Measurements from ENCODE around the gene ZNF280D. TPM values are rescaled to one million over a fixed set of nuclear protein-coding genes. Genes with fewer than 3 reads are reported as not detected.
"Not testable (repeated sequence)": the region's sequence is repeated elsewhere in the genome, so short reads cannot be mapped to it uniquely, and the experiment has no call there.

The ZNF280D gene, protein sequence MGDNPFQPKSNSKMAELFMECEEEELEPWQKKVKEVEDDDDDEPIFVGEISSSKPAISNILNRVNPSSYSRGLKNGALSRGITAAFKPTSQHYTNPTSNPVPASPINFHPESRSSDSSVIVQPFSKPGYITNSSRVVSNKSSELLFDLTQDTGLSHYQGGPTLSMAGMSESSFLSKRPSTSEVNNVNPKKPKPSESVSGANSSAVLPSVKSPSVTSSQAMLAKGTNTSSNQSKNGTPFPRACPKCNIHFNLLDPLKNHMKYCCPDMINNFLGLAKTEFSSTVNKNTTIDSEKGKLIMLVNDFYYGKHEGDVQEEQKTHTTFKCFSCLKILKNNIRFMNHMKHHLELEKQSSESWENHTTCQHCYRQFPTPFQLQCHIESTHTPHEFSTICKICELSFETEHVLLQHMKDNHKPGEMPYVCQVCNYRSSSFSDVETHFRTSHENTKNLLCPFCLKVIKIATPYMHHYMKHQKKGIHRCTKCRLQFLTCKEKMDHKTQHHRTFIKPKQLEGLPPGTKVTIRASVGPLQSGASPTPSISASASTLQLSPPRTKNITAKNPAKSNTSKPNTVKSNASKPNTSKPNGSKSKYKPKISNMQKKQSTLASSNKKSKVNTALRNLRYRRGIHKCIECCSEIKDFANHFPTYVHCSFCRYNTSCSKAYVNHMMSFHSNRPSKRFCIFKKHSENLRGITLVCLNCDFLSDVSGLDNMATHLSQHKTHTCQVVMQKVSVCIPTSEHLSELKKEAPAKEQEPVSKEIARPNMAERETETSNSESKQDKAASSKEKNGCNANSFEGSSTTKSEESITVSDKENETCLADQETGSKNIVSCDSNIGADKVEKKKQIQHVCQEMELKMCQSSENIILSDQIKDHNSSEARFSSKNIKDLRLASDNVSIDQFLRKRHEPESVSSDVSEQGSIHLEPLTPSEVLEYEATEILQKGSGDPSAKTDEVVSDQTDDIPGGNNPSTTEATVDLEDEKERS
- total RNA-seq: 100 to 1,000 TPM in 2 of 4 donors, 10 to 100 TPM in 2; 70.9 to 116 (median 96.9) TPM

DNA sequence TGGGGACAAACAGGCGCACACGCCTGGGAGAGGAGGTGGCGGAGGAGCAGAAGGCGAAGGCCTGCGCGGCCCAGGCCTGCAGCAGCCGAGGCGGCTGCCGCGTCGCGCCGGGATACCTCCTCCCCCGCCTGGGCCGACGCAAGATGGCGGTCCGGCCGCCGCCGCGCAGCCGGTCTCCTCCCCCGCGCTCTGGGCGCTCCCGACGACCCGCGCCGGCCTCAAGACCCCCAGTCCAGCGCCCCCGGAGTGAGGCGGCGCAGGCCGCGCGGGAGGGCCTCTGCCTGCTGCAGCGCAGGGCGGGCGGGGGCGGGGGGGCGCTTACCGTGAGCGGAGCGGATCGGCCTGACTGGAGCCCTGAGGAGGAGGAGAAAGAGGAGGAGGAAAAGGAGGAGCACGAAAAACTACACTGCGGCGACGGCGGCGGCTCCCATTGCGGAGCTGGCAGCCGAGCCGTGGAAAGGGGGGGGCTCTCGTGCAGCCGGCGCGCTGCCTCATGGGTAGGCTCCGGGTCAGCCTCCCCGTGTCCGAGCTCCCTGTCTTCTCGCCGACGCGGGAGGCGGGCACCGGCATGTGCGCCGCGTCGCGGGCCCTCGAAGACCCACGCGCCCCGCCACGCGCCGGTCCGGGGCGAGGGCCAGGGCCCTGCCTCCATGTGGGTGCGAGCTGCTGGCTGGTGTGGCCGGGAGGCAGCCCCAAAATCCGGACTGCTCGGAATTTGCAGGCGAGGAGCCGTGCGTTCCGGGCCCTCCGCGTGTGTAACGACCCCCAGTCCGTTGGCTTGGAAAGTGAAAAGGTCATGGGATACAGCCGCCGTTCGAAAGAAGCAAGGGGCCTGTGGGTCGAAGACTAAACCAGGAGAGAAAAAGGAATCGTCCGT is at the start of gene ZNF280D:
Gene ZNF280D, minus strand, starts transcription at position 374 of the 877 bp plus-strand sequence. CDS start 26,400 bp downstream, outside the sequence.
- Histone ChIP-seq H3K36me3 (no peaks in the 10 kb centered on the region), H3K4me3 (peak within 1 kb of the TSS; percentile 47 to 84), H3K27me3 (no peaks in the 10 kb centered on the region), H3K27ac (peak within 1 kb of the TSS; percentile 99 to 100), H3K9me3 (no peaks in the 10 kb centered on the region), H3K4me1 (peaks cover 0 to 3% of the 10 kb centered on the region in 2 donors)
- TF ChIP-seq POLR2A (IDR thresholded peaks at IDR 0.05) (peak in 1 of 2 donors; percentile 58), CTCF (IDR thresholded peaks at IDR 0.05) (no peak)
- DNase-seq: peak; percentile 90
- intact Hi-C loops (cut with DNase I; ENCODE audit: low total_unique reads): no loop called here

DNA sequence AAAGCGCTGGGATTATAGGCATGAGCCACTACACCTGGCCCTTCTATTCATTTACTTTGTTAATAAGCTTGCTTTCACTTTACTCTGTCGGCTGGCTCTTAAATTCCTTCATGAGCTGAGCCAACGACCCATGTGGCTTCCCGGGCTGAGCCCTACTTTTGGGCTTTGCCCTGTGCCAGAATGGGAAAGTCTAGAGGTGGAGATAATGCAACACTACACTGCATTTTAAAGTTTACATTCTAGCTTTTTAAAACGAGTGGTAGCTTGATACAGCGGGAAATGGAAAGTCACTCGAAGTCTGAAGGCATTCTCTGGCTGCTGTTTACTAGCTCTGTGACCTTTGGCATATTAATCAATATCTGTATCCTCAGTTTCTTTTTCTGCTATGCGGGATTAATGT is 49.0 kb upstream of the ZNF280D start:
- H3K9me3 ChIP-seq: no peaks in the 10 kb centered on the region
- intact Hi-C loops (cut with DNase I; ENCODE audit: low total_unique reads): no loop called here
- no peak for TF ChIP-seq POLR2A (IDR thresholded peaks at IDR 0.05)

GRCh38 chr15:56781666-56782065 is 48.4 kb upstream of the ZNF280D start:
- no peaks in the 10 kb centered on the region for H3K9me3 ChIP-seq
- TF ChIP-seq CTCF (IDR thresholded peaks at IDR 0.05) (no peak), POLR2A (IDR thresholded peaks at IDR 0.05) (no peak)
- no peaks in the 10 kb centered on the region for H3K36me3 ChIP-seq
- DNase-seq: no peak
- no peak overlapping the region for H3K27ac ChIP-seq
- no peaks in the 10 kb centered on the region for H3K27me3 ChIP-seq
- intact Hi-C loops (cut with DNase I; ENCODE audit: low total_unique reads): no loop called here
- no peak overlapping the region for H3K4me3 ChIP-seq
- H3K4me1 ChIP-seq: no peaks in the 10 kb centered on the region

More for the DNA sequence above, 49.0 kb upstream of the ZNF280D start:
- Histone ChIP-seq H3K27ac (no peak overlapping the region), H3K27me3 (no peaks in the 10 kb centered on the region), H3K36me3 (no peaks in the 10 kb centered on the region), H3K4me3 (no peak overlapping the region), H3K4me1 (no peaks in the 10 kb centered on the region)
- DNase-seq: no peak

DNA sequence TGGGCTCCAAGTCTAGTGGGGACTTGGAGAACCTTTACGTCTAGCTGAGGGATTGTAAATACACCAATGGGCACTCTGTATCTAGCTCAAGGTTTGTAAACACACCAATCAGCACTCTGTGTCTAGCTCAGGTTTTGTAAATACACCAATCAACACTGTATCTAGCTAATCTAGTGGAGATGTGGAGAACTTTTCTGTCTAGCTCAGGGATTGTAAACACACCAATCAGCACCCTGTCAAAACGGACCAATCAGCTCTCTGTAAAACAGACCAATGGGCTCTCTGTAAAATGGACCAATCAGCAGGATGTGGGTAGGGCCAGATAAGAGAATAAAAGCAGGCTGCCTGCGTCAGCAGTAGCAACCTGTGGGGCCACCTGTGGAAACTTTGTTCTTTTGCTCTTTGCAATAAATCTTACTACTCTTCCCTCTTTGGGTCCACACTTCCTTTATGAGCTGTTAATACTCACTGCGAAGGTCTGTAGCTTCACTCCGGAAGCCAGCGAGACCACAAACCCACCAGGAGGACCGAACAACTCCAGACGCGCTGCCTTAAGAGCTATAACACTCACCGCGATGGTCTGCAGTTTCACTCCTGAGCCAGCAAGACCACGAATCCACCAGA is 46.9 kb upstream of the ZNF280D start:
- DNase-seq; H3K27me3 ChIP-seq; H3K9me3 ChIP-seq; H3K36me3 ChIP-seq; H3K4me1 ChIP-seq; H3K27ac ChIP-seq; H3K4me3 ChIP-seq; intact Hi-C loops (cut with DNase I; ENCODE audit: low total_unique reads): not testable (repeated sequence)

- H3K4me3 ChIP-seq; H3K4me1 ChIP-seq; intact Hi-C loops (cut with DNase I; ENCODE audit: low total_unique reads); H3K9me3 ChIP-seq; H3K36me3 ChIP-seq; DNase-seq; H3K27me3 ChIP-seq: not testable (repeated sequence)
- peak overlapping the region in 1 of 2 donors; percentile 0 for H3K27ac ChIP-seq
These were observed 46.1 kb upstream of the ZNF280D start for GRCh38 chr15:56779449-56779848.

DNA sequence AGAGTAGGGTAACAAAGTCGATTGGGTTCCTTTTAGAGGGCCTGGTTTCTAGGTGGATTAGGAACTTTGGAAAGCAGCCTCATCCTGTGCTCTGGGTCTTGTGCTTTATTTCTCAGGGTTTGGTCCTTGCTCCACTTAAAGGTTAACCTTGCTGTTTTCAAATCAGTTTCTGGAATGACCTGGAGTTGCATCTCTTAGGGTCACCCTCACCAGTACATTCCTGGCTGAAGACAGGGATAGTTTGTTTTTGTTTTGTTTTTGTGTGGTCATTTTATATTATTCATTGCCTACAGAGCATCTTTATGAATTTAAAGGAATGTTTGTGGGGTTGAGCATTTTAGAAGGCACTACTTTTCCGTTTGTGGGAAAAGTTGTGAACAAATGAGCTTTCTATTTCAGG is 45.5 kb upstream of the ZNF280D start:
- DNase-seq: no peak
- H3K9me3 ChIP-seq: no peaks in the 10 kb centered on the region
- TF ChIP-seq CTCF (IDR thresholded peaks at IDR 0.05): no peak
- TF ChIP-seq POLR2A (IDR thresholded peaks at IDR 0.05): no peak
- peak overlapping the region in 1 of 2 donors; percentile 0 for H3K27ac ChIP-seq
- no peaks in the 10 kb centered on the region for H3K4me1 ChIP-seq
- intact Hi-C loops (cut with DNase I; ENCODE audit: low total_unique reads): no loop called here
- no peak overlapping the region for H3K4me3 ChIP-seq
- H3K36me3 ChIP-seq: no peaks in the 10 kb centered on the region
- H3K27me3 ChIP-seq: no peaks in the 10 kb centered on the region
